NCI-H146 treated with DMSO at 0.1 percent for 48 hours (cell line): Measurements from ENCODE around the gene EDC4.

Source experiments
- DNase-seq: peaks from one replicate; lab custom pipeline; 2025; ENCODE audit not compliant: unreplicated experiment; lab: John Stamatoyannopoulos, UW

The EDC4 gene

DNA sequence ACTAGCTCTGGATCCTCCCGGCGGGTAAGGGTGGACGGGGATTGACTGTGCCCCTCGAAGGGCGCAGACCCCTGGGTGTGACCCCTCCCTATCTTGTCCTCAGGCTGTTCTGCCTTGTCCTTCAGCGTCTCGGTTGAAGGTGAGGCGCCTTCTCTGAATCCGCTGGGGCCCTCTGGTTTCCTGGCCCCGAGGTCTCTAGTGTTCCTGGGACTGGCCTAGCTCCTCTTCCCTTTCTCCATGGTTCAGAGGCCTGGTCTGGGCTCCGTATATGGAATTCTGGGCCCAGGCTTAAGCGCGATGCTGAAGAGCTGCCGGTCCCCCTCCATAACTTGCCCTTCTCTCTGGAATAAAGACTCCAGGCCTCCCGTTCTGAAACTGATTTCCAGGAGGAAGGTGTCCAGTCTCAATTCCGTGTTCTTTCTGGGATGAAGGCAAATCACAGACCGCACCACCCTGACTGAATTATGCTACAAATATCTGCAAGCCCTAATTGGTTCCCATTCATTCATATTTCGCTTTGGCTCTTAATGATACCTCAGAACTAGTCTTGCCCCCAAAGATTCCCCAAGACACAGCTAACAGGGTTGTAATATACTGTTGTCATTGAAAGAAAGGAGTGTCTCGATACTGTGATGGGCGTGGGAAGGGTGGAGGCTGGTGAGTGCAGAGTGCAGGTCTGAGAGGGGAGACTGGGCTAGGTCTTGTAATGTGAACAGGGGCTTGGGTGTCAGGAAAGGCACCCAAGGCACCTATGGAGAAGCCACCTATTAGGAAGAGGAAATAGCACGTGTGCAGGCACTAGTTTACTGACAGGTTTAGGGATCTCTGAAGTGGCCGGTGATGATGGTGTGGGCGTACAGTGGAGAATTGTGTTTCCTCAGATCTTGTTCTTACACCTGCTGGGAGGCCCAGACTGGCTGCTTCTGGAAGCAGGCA is 851 bp downstream of the EDC4 start:
- no peak for DNase-seq

GRCh38 chr16:67874372-67874771 is 1.5 kb downstream of the EDC4 start:
- no peak for DNase-seq

DNA sequence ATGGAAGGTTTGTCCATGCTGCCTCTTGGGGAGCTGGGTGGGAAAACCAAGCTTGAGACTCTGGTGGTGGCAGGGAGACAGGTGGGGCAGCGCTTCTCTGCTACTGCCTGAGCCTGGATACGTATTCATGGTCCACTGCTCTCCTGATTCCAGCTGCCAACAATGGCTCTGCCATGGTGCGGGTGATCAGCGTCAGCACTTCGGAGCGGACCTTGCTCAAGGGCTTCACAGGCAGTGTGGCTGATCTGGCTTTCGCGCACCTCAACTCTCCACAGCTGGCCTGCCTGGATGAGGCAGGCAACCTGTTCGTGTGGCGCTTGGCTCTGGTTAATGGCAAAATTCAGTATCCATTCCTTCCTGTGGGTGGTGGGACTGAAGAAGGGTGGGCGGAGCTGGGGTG is 4.2 kb downstream of the EDC4 start:
- DNase-seq, result no peak

GRCh38 chr16:67878232-67878631 is 5.4 kb downstream of the EDC4 start:
- no peak for DNase-seq

DNA sequence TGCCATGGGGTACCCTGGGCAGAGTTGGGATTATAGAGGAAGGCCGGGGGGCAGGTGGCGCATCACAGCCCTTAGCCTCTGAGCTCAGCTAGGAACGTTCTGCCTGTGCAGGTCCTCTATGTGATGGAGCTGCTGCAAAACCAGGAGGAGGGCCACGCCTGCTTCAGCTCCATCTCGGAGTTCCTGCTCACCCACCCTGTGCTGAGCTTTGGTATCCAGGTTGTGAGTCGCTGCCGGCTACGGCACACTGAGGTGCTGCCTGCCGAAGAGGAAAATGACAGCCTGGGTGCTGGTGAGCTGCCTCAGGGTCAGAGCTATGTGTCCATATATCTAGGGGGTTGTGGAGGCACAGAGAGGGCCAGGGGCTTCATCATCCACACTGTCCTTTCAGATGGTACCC is 6.0 kb downstream of the EDC4 start:
- no peak for DNase-seq

GRCh38 chr16:67879462-67879861 is 6.6 kb downstream of the EDC4 start:
- DNase-seq, result no peak

DNA sequence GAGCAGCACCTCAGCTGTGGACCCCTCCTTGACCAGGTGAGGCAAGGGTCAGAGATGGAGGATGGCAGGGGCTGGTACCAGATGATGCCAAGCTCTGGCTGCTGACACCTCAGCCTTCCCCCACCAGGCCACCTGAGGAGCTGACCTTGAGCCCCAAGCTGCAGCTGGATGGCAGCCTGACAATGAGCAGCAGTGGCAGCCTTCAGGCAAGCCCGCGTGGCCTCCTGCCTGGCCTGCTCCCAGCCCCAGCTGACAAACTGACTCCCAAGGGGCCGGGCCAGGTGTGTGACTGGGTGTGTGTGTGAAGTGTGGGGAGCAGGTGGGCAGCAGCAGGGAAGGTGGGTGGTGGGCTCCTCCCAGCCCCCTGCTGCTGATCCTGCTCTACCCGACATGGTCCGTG is 7.1 kb downstream of the EDC4 start:
- no peak for DNase-seq

DNA sequence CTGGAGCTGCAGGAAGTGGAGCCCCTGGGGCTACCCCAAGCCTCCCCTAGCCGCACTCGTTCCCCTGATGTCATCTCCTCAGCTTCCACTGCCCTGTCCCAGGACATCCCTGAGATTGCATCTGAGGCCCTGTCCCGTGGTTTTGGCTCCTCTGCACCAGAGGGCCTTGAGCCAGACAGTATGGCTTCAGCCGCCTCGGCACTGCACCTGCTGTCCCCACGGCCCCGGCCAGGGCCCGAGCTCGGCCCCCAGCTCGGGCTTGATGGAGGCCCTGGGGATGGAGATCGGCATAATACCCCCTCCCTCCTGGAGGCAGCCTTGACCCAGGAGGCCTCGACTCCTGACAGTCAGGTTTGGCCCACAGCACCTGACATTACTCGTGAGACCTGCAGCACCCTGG is 7.7 kb downstream of the EDC4 start:
- no peak for DNase-seq

GRCh38 chr16:67881621-67882161 is 8.8 kb downstream of the EDC4 start:
- no peak for DNase-seq

GRCh38 chr16:67882374-67883145 is 9.7 kb downstream of the EDC4 start:
- no peak for DNase-seq

- DNase-seq, result no peak
Measured at GRCh38 chr16:67883146-67883871, 10.5 kb downstream of the EDC4 start.

- DNase-seq, result no peak
Measured at GRCh38 chr16:67883872-67884261, 11.0 kb downstream of the EDC4 start.

GRCh38 chr16:67884684-67885083 is 11.8 kb downstream of the EDC4 start, which contains the start of gene NRN1L:
Gene NRN1L, plus strand, starts transcription at chr16:67884885. Its CDS starts 19 bp downstream, at chr16:67884904.
- DNase-seq, result no peak

DNA sequence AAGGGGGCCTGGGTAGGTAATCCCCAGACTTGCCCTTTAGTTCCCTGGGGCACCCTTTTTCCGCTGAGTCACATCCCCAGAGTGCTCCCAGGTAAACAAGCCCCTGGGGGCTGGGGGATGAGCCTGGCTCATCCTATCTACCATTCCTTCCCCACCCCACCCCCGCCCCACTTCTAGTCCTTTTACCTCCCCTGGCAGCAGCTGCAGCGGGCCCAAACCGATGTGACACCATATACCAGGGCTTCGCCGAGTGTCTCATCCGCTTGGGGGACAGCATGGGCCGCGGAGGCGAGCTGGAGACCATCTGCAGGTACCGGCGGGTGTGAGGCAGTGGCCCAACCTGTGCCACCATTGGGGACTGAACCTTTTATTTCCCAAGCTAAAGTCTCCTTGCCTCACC is 12.7 kb downstream of the EDC4 start:
- DNase-seq, result no peak

DNA sequence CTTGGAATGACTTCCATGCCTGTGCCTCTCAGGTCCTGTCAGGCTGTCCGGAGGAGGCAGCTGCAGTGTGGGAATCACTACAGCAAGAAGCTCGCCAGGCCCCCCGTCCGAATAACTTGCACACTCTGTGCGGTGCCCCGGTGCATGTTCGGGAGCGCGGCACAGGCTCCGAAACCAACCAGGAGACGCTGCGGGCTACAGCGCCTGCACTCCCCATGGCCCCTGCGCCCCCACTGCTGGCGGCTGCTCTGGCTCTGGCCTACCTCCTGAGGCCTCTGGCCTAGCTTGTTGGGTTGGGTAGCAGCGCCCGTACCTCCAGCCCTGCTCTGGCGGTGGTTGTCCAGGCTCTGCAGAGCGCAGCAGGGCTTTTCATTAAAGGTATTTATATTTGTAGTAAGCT is 13.1 kb downstream of the EDC4 start:
- DNase-seq, result no peak

- DNase-seq, result no peak
Measured at GRCh38 chr16:67886387-67886786, 13.5 kb downstream of the EDC4 start.

DNA sequence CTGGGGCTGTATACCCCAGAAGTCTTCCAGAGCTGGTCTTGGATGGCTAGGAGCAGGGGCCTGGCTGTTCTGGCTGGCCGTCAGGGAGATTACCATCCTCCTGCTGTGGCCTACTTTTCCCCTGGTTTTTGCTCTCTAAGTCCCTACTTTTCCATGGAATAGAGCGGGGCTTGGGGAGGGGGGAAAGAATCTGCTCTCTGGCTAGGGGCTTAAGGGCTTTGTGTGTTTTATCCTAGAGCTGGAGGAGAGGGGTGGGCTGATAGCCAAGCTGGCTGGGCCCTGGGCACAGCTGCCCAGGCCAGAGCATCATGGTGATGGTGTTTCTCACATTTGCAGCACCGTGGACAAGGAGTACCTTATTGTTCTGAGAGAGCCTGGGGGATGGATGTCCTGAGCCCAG is 15.5 kb downstream of the EDC4 start:
- DNase-seq, result no peak

- no peak for DNase-seq
Measured at GRCh38 chr16:67892375-67892774, 19.5 kb downstream of the EDC4 start.

DNA sequence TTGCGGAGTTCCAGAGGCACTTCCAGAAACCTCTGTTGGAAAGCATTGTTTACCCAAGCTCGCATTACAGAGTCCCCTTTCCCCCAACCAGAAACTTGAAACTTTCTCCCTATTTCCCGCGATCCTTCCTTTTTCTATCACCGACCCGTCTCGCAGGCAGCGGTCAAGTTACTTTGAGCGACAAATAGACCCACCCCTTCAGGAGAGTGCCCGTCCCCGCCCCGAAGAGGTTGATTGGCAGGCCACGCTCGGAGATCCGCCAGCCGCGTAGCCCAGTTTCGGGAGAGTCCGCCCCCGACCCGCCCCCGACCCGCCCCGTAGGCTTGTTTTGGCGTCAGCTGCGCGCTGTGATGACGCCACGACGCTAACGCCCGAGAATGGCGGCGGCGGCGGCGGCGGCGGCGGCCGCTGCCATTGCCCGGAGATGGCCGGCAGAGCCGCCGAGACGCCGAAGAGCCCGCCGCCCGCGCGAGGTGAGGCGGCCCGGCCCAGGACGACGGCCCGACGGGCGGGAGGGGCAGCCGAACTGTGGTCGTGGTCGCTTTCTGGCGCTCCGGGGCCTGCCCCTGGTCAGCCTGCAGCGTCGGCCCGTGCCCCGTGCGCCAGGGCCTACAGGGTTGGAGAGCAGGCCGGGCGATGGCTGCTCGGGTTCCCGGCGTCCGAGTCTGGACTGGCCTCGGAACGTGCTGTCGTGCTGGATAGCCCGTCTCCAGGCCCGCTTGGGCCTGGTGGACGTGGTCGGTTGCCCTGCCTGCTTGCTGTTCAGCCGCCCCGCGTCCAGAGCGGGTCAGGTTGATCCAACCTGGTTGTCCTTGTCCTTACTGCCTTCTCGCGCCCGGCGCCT is 20.3 kb downstream of the EDC4 start, which contains the start of gene PSKH1:
TSS of gene PSKH1 (plus strand) at position 356 of the 844 bp plus-strand sequence. CDS start 15,496 bp downstream, outside the sequence.
- peak; percentile 76 for DNase-seq

GRCh38 chr16:67893743-67894399 is 21.0 kb downstream of the EDC4 start:
- DNase-seq, result no peak
